K562 (cell line): ENCODE results near the gene KNG1. TPM values are rescaled to one million over a fixed set of nuclear protein-coding genes. Genes with fewer than 3 reads are reported as not detected.

Experiments used
- ATAC-seq: fragments of 200-7000 bp; cut with Tn5 transposase; 3 replicates; pipeline ENCODE4 v1.9.1; 2020; ENCODE audit warnings: moderate library complexity
- BruUV-seq: library from RNA; stranded (reverse); fragments of 400-500 nt; replicated peaks from 2 replicates; lab custom pipeline; 2021; lab: Mats Ljungman, UMichigan
- CTCF ChIA-PET: fragments of 300-600 bp; formaldehyde crosslinking; extraction: SDS; loops from one replicate; lab custom pipeline; 2021; ENCODE audit warnings: low intra/inter-chr PET ratio; lab: Yijun Ruan, JAX
- POLR2A ChIA-PET: fragments of 300-600, 350-650 bp; sonication (Branson Sonifier 250); formaldehyde crosslinking; extraction: SDS; loops from one replicate; lab custom pipeline; 2021; ENCODE audit warnings: antibody characterized with exemption, inconsistent platforms; lab: Yijun Ruan, JAX
- DNase-seq, 4 experiments: peaks; one replicate each; pipeline versions ENCODE4 v3.0.0 to v3.0.0-alpha.2; 2011 to 2018; ENCODE audit warnings: low spot score in 3 of 4, mixed read lengths in 3 of 4; ENCODE audit errors: extremely low read depth in 1 of 4
- FAIRE-seq: peaks from 2 replicates; lab custom pipeline; 2011; peaks lifted over from hg19 to GRCh38; lab: Jason Lieb, UNC
- H2AFZ ChIP-seq: 2 replicates; pipeline ENCODE4 v1.6.0; 2011; ENCODE audit warnings: low read depth, low read length, control low read depth, inconsistent platforms
- H3K27ac ChIP-seq: fragments of 200-600 bp; 3 replicates; pipeline ENCODE4 v1.8.0; 2011; ENCODE audit warnings: low read depth, mild to moderate bottlenecking, control low read depth, inconsistent platforms, low read length, moderate library complexity, mixed read lengths; ENCODE audit errors: extremely low read depth
- H3K27me3 ChIP-seq, 2 experiments: fragments of 300-600 bp in 1 of 2; 2 replicates in 1 of 2; 3 replicates in 1 of 2; pipeline versions ENCODE4 v1.6.0 to v1.8.0; 2011; ENCODE audit warnings: inconsistent platforms in 2 of 2, low read length in 2 of 2, mild to moderate bottlenecking in 1 of 2, mixed read lengths in 1 of 2, moderate library complexity in 1 of 2; ENCODE audit not compliant: control insufficient read depth in 2 of 2, insufficient read depth in 2 of 2
- H3K36me3 ChIP-seq: fragments of 300-600 bp; 3 replicates; pipeline ENCODE4 v1.8.0; 2011; ENCODE audit warnings: mild to moderate bottlenecking, low read length, inconsistent platforms; ENCODE audit not compliant: control insufficient read depth, insufficient read depth
- H3K4me1 ChIP-seq, 2 experiments: fragments of 200-600 bp in 1 of 2; replicated peaks in 1 of 2; 2 replicates in 1 of 2; 3 replicates in 1 of 2; pipeline versions ENCODE4 v1.5.1 to v1.8.0; 2011; ENCODE audit warnings: inconsistent platforms in 2 of 2, low read length in 2 of 2, mild to moderate bottlenecking in 1 of 2, mixed read lengths in 1 of 2, moderate library complexity in 1 of 2; ENCODE audit not compliant: control insufficient read depth in 2 of 2, insufficient read depth in 2 of 2
- H3K4me2 ChIP-seq: 2 replicates; pipeline ENCODE4 v1.6.1; 2011; ENCODE audit warnings: low read length, control low read depth, inconsistent platforms, mixed read lengths; ENCODE audit not compliant: insufficient read depth
- H3K4me3 ChIP-seq: fragments of 200-600 bp; sonication (generic), shearing (Covaris generic); 2 replicates; pipeline ENCODE4 v1.5.1; 2016; ENCODE audit warnings: control low read depth, inconsistent platforms
- H3K79me2 ChIP-seq: fragments of 200-600 bp; 3 replicates; pipeline ENCODE4 v1.8.0; 2011; ENCODE audit warnings: low read length, inconsistent platforms; ENCODE audit not compliant: control insufficient read depth, insufficient read depth
- H3K9ac ChIP-seq, 2 experiments: 2 replicates each; pipeline versions ENCODE4 v1.6.0 to v1.6.1; 2011; ENCODE audit warnings: low read depth in 2 of 2, low read length in 2 of 2, control low read depth in 1 of 2, inconsistent platforms in 1 of 2, mild to moderate bottlenecking in 1 of 2, mixed read lengths in 1 of 2; ENCODE audit not compliant: insufficient read depth in 1 of 2
- H3K9me1 ChIP-seq: one replicate; pipeline ENCODE4 v1.6.0; 2011; ENCODE audit warnings: inconsistent platforms, mild to moderate bottlenecking, low read length, moderate library complexity; ENCODE audit not compliant: control insufficient read depth, insufficient read depth
- H3K9me3 ChIP-seq: replicated peaks from 2 replicates; pipeline ENCODE4 v1.5.1; 2011; ENCODE audit warnings: low read depth, low read length, inconsistent platforms; ENCODE audit not compliant: control insufficient read depth, insufficient read depth
- H4K20me1 ChIP-seq: replicated peaks from 2 replicates; pipeline ENCODE4 v1.6.1; 2011; ENCODE audit warnings: low read length, inconsistent platforms, mixed read lengths; ENCODE audit not compliant: control insufficient read depth, insufficient read depth
- CC2D1A ChIP-seq: fragments of 450-650 bp; IDR thresholded peaks from 2 replicates; pipeline ENCODE4 v1.6.1; 2017; ENCODE audit warnings: mild to moderate bottlenecking
- L3MBTL2 ChIP-seq: fragments of 450-650 bp; IDR thresholded peaks from 2 replicates; pipeline ENCODE4 v1.6.1; 2016; ENCODE audit warnings: mild to moderate bottlenecking, moderate library complexity
- NFIC ChIP-seq: fragments of 450-650 bp; IDR thresholded peaks from 2 replicates; pipeline ENCODE4 v1.6.1; 2017; ENCODE audit warnings: mild to moderate bottlenecking, inconsistent platforms
- NR4A1 ChIP-seq, 2 experiments: fragments of 250-450 bp in 1 of 2; fragments of 450-650 bp in 1 of 2; sonication (Bioruptor Pico) in 1 of 2; IDR thresholded peaks; 2 replicates each; pipeline versions ENCODE4 v1.4.0 to v1.6.1; 2016 to 2020; ENCODE audit warnings: mild to moderate bottlenecking in 2 of 2, missing compliant biosample characterization in 1 of 2, missing genetic modification characterization in 1 of 2, moderate library complexity in 1 of 2
- RBM25 ChIP-seq: fragments of 200-400 bp; formaldehyde crosslinking; IDR thresholded peaks from 2 replicates; pipeline ENCODE4 v1.6.1; 2018; ENCODE audit warnings: low read length, low read depth, moderate library complexity; ENCODE audit not compliant: severe bottlenecking
- SNRNP70 ChIP-seq: fragments of 200-400 bp; formaldehyde crosslinking; optimal IDR thresholded peaks from 2 replicates; pipeline ENCODE3; 2017; ENCODE audit warnings: low read depth, low read length
- SPI1 ChIP-seq: IDR thresholded peaks from 2 replicates; pipeline ENCODE4 v1.6.1; 2011; ENCODE audit warnings: low read depth, low read length, control low read depth, borderline replicate concordance
- SUPT5H ChIP-seq: fragments of 450-650 bp; IDR thresholded peaks from 2 replicates; pipeline ENCODE4 v1.6.1; 2016
- ZNF134 ChIP-seq: fragments of 250-450 bp; sonication (Bioruptor Pico); conservative IDR thresholded peaks from 2 replicates; pipeline ENCODE4 v1.4.0; 2020
- ZNF41 ChIP-seq: fragments of 250-450 bp; sonication (Bioruptor Pico); conservative IDR thresholded peaks from 2 replicates; pipeline ENCODE4 v1.4.0; 2020; ENCODE audit warnings: mild to moderate bottlenecking
- ZNF707 ChIP-seq: fragments of 250-450 bp; sonication (Bioruptor Pico); conservative IDR thresholded peaks from 2 replicates; pipeline ENCODE4 v1.8.0; 2022; ENCODE audit warnings: inconsistent platforms, mild to moderate bottlenecking, moderate library complexity
- WGBS: fragments of 100-300 bp; shearing (Covaris generic); methylation state at CpG from one replicate; pipeline ENCODE4 v1.1.6; 2016; ENCODE audit warnings: low coverage, mixed read lengths; ENCODE audit not compliant: insufficient coverage; ENCODE audit errors: missing lambda C conversion rate; 5-methylcytosine and 5-hydroxymethylcytosine counted together
- in situ Hi-C: fragments of 300-500 bp; cut with MboI; formaldehyde crosslinking; loops from 4 replicates; pipeline ENCODE4 v1.15.0; 2018; ENCODE audit warnings: inconsistent platforms, mixed read lengths
- intact Hi-C: fragments of 100-400 bp; cut with micrococcal nuclease; formaldehyde crosslinking; loops from 2 replicates; pipeline ENCODE4 v1.14.2; 2022
- polyA plus RNA-seq, 8 experiments: library from polyadenylated mRNA; depleted of rRNA in 4 of 8; stranded (reverse) in 5 of 8; unstranded in 3 of 8; fragments of >200 nt; fragmentation: Nextera tagmentation in 2 of 8; fragmentation: Illumina TruSeq in 1 of 8; extraction: Ambion mirVana in 2 of 8; extraction: Trizol in 1 of 8; gene quantifications; 2 replicates each; pipeline versions ENCODE4 v1.2.1 to v1.2.3, GENCODE V29; 2011 to 2014; ENCODE audit warnings: inconsistent platforms in 1 of 8, missing spikeins in 1 of 8
- total RNA-seq, 7 experiments: library from RNA; depleted of rRNA in 6 of 7; stranded (reverse); fragments of >200 nt in 6 of 7; fragmentation: Illumina TruSeq in 2 of 7; extraction: Trizol in 2 of 7; gene quantifications; 2 replicates each; pipeline versions ENCODE4 v1.2.1 to v1.2.3, GENCODE V29; 2011 to 2021; ENCODE audit warnings: low replicate concordance in 1 of 7
- TF ChIP-seq, protein P1 (sequence below): sonication (generic); formaldehyde crosslinking; IDR thresholded peaks from 2 replicates; pipeline ENCODE4 v1.8.1; 2022; ENCODE audit warnings: missing genetic modification reagents
- TF ChIP-seq, protein P2 (sequence below): sonication (generic); formaldehyde crosslinking; IDR thresholded peaks from 2 replicates; pipeline ENCODE4 v1.8.1; 2023; ENCODE audit warnings: mild to moderate bottlenecking, missing genetic modification reagents

The KNG1 gene
- total and polyA plus RNA-seq, 9 of the 15 experiments (the other 6 are each of a cell fraction or from before 2014, with no cell fraction given): 0.09 TPM; not detected in 8

DNA sequence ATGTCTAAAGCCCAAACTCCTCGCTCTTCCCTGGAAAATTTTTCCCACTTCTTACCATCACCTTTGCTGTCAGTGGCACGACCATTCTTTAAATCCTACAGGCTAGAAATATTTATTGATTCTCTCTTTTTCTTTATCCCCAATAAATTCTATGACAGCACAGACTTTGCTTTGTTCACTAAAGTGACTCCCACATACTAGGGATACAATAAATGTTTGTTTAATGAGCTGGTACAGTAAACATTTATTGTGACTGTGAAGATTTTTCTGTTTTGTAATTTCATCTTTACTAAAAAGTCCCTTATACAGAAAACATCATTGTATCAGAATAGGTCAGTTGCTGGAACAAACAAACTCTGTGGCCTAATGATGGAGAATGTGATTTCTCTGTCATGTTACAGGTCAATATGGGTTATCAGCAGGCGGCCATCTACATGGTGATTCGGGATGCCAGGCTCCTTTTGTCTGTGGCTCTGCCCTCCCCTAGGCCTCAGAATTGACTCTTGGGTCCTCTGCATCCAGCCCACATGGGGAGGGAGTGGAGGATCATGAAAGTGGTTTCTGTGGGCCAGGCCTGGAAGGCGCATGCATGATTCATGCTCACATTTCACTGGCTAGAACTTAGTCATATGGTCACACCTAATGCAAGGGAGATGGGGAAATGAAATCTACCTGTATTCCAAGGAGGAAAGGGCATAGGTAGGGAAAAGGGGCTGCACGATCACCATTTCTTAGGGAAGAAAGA lies 22.7 kb upstream of the KNG1 start:
- BruUV-seq: no TSS peak
- Histone ChIP-seq H4K20me1 (no peaks in the 10 kb centered on the region), H3K9me3 (no peaks in the 10 kb centered on the region), H3K79me2 (no peaks in the 10 kb centered on the region), H3K36me3 (no peaks in the 10 kb centered on the region), H3K9me1 (no peaks in the 10 kb centered on the region), H3K9ac (no peak overlapping the region), H2AFZ (no peak overlapping the region), H3K27me3 (peaks cover 8 to 21% of the 10 kb centered on the region in 2 experiments), H3K4me2 (no peak overlapping the region), H3K4me1 (peaks cover 0 to 5% of the 10 kb centered on the region in 2 experiments; a peak in 2 of 5 replicates), H3K4me3 (no peak overlapping the region), H3K27ac (no peak overlapping the region)
- 10% methylated on average over 6 of the region's 6 CpGs for WGBS
- in situ Hi-C loops: no loop called here
- intact Hi-C loops: loop anchor here (5.0 kb wide), 1 partner anchor 58 kb away; no protein-coding TSS in a partner anchor
- ATAC-seq (no peak), DNase-seq (no peak), FAIRE-seq (no peak)
- CTCF ChIA-PET: interaction anchor here (0.6 kb wide), 1 partner anchor 91 kb away, joined by 3 read pairs; no protein-coding TSS in a partner anchor
- POLR2A ChIA-PET: no interaction called here
- TF ChIP-seq CC2D1A: no peak
- TF ChIP-seq L3MBTL2: no peak
- TF ChIP-seq ZNF41 (CRISPR knock-in tag): no peak
- TF ChIP-seq, protein P1, sequence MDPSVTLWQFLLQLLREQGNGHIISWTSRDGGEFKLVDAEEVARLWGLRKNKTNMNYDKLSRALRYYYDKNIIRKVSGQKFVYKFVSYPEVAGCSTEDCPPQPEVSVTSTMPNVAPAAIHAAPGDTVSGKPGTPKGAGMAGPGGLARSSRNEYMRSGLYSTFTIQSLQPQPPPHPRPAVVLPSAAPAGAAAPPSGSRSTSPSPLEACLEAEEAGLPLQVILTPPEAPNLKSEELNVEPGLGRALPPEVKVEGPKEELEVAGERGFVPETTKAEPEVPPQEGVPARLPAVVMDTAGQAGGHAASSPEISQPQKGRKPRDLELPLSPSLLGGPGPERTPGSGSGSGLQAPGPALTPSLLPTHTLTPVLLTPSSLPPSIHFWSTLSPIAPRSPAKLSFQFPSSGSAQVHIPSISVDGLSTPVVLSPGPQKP (CRISPR knock-in tag): no peak
- no peak for TF ChIP-seq RBM25
- TF ChIP-seq ZNF134 (CRISPR knock-in tag): no peak
- TF ChIP-seq, protein P2, sequence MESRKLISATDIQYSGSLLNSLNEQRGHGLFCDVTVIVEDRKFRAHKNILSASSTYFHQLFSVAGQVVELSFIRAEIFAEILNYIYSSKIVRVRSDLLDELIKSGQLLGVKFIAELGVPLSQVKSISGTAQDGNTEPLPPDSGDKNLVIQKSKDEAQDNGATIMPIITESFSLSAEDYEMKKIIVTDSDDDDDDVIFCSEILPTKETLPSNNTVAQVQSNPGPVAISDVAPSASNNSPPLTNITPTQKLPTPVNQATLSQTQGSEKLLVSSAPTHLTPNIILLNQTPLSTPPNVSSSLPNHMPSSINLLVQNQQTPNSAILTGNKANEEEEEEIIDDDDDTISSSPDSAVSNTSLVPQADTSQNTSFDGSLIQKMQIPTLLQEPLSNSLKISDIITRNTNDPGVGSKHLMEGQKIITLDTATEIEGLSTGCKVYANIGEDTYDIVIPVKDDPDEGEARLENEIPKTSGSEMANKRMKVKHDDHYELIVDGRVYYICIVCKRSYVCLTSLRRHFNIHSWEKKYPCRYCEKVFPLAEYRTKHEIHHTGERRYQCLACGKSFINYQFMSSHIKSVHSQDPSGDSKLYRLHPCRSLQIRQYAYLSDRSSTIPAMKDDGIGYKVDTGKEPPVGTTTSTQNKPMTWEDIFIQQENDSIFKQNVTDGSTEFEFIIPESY: no peak
- no peak for TF ChIP-seq SNRNP70
- no peak for TF ChIP-seq ZNF707
- no peak for TF ChIP-seq NR4A1 (CRISPR knock-in tag; IDR thresholded peaks at IDR 0.05)
- no peak for TF ChIP-seq NR4A1 (tag; IDR thresholded peaks at IDR 0.05)
- TF ChIP-seq NFIC: no peak
- no peak for TF ChIP-seq SPI1
- no peak for TF ChIP-seq SUPT5H
